Mucosa of rectum (tissue), 2 donors: Measurements from ENCODE around the gene MYOCOS.
"Not testable (repeated sequence)": the region's sequence is repeated elsewhere in the genome, so short reads cannot be mapped to it uniquely, and the experiment has no call there.

Experiments
- H3K27ac ChIP-seq, 2 donors: one replicate each; pipeline ENCODE4 v1.7.0; 2013; ENCODE audit warnings: inconsistent platforms in 2 of 2, low read depth in 2 of 2, low read length in 2 of 2
- H3K27me3 ChIP-seq, 2 donors: one replicate each; pipeline ENCODE4 v1.7.0; 2013; ENCODE audit warnings: low read length in 2 of 2; ENCODE audit not compliant: control insufficient read depth in 2 of 2, insufficient read depth in 2 of 2
- H3K36me3 ChIP-seq, 2 donors: one replicate each; pipeline ENCODE4 v1.7.0; 2013; ENCODE audit warnings: low read length in 2 of 2; ENCODE audit not compliant: control insufficient read depth in 2 of 2, insufficient read depth in 2 of 2
- H3K4me1 ChIP-seq, 2 donors: one replicate each; pipeline ENCODE4 v1.7.0; 2013; ENCODE audit warnings: low read length in 2 of 2, mild to moderate bottlenecking in 1 of 2; ENCODE audit not compliant: control insufficient read depth in 2 of 2, insufficient read depth in 2 of 2
- H3K4me3 ChIP-seq, 2 donors: one replicate each; pipeline ENCODE4 v1.7.0; 2013; ENCODE audit warnings: low read length in 2 of 2
- H3K9ac ChIP-seq, 2 donors: one replicate each; pipeline ENCODE4 v1.7.0; 2013; ENCODE audit warnings: low read length in 2 of 2, low read depth in 1 of 2, mild to moderate bottlenecking in 1 of 2
- H3K9me3 ChIP-seq, 2 donors: one replicate each; pipeline ENCODE4 v1.7.0; 2013; ENCODE audit warnings: low read length in 2 of 2; ENCODE audit not compliant: control insufficient read depth in 2 of 2
- donor health status: healthy.
- donor health status: Normal muscosa, but diverticular disease.

MYOCOS gene

DNA sequence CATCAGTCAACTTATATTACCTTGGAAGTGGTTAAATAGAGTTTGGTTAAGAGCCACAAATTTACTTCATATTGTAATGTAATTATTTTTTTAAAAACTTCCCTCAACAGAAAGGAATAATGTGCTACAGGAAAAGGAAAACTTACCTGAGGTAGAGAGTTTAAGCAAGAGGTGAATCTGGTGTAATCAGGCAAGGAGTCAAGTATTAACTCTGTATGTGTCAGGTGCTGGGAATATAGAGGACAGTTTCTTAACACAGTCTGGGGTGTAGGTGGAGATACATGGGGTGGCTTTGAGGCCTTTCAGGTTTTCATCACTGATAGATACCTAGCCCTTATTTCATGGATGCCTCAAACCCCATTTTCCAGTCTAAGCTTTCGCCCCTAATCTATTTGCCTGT is 25.9 kb upstream of the MYOCOS start:
- Histone ChIP-seq H3K27me3 (no peaks in the 10 kb centered on the region), H3K9ac (no peak overlapping the region), H3K9me3 (no peaks in the 10 kb centered on the region), H3K27ac (no peak overlapping the region), H3K36me3 (peaks cover 14 to 15% of the 10 kb centered on the region in 2 donors), H3K4me3 (no peak overlapping the region), H3K4me1 (no peaks in the 10 kb centered on the region)

DNA sequence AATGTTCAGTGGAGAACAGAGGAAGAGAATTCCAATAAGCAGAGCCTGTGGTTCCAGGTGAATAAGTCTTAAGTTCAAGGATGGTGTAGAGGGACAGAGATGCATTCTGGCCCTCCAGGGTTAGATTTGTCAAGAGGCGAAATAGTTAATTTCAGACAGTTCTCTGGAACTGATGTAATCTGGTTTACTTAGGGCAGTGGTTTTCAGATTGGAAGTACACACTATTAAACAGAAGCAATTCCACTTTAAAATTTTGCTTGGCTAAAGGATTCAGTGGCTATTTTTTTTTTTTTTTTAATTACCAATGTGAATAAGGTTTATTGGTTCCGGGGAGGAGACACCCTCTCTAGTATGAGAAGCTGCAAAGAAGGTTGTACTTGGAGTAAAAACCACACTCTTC is 25.3 kb upstream of the MYOCOS start:
- Histone ChIP-seq H3K4me1 (no peaks in the 10 kb centered on the region), H3K4me3 (no peak overlapping the region), H3K27me3 (no peaks in the 10 kb centered on the region), H3K36me3 (peaks cover 8 to 10% of the 10 kb centered on the region in 2 donors), H3K9ac (no peak overlapping the region), H3K9me3 (no peaks in the 10 kb centered on the region), H3K27ac (no peak overlapping the region)

DNA sequence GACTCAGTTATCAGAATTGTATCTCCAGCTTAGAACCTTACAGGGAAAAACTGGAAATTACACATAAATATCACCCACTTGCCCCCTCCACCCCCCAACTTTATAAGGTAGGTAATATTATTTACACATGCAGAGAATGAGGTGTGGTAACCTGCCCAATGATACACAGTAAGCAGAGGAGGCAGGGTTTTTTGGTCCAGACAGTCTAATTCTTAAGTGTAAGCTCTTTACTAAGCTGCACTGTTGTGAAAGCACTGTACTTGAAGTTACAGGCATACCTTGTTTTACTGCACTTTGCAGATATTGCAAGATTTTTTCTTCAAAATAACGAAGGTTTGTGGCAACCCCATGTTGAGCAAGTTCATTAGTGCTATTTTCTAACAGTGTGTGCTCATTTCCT is 24.8 kb upstream of the MYOCOS start:
- Histone ChIP-seq H3K4me1 (no peaks in the 10 kb centered on the region), H3K27me3 (no peaks in the 10 kb centered on the region), H3K9ac (no peak overlapping the region), H3K27ac (no peak overlapping the region), H3K36me3 (peaks cover 3 to 5% of the 10 kb centered on the region in 2 donors), H3K9me3 (no peaks in the 10 kb centered on the region), H3K4me3 (no peak overlapping the region)

DNA sequence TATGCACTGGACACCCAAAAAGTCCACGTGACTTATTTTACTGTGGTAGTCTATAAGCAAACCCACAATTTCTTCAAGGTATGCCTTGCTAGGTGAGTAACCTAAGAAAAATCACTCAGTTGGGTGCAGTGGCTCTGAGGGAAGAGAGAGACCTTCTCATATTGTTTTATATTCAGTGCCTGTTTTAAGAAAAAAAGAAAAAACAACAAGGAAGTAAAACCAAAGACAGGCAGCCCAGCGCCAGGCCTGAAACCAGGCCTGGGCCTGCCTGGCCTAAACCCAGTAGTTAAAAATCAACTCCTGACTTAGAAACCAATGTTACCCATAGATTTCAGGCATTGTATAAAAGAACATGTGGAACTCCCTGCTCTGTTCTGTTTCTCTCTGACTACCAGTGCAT is 21.7 kb upstream of the MYOCOS start:
- not testable (repeated sequence) for H3K9ac ChIP-seq, H3K9me3 ChIP-seq, H3K4me3 ChIP-seq, H3K27ac ChIP-seq, H3K36me3 ChIP-seq, H3K4me1 ChIP-seq, H3K27me3 ChIP-seq

DNA sequence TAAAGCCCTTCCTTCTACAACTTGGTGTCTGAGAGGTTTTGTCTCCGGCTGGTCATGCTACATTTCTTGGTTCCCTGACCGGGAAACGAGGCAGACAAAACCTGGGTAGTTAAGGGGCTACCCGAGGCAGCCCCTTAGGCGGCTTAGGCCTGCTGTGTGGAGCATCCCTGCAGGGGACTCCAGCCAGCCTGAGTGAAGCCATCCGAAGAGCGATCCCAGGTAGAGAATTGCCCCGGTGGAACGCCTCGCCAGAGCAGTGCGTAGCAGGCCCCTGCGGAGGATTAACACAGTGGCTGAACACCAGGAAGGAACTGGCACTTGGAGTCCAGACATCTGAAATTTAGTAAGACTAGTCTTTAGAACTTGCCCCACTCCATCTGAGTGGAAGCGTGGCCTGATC is 21.2 kb upstream of the MYOCOS start:
- Histone ChIP-seq H3K4me3 (no peak overlapping the region), H3K36me3 (no peaks in the 10 kb centered on the region), H3K4me1 (no peaks in the 10 kb centered on the region), H3K9ac (no peak overlapping the region), H3K9me3 (no peaks in the 10 kb centered on the region), H3K27me3 (no peaks in the 10 kb centered on the region), H3K27ac (no peak overlapping the region)

DNA sequence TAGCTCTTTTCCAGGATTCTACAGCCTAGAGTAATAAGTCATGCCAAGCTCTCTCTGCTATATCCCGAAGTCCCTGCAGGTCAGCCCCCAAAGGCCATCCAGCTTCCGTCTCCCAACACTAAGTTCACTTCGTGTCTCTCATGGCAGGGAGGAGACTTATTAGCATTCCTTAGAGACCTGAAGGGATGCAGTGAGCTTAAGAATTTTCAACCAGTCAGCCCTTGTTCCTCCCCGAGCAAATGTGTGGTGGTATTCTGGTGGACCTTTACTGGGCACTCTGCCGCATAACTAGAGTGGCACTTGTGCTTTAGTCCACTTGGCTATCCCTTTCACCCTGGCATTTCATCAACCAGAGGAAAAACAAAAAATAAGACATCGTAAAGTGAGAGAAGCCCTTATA is 19.0 kb upstream of the MYOCOS start:
- not testable (repeated sequence) for H3K9ac ChIP-seq, H3K27me3 ChIP-seq, H3K4me3 ChIP-seq, H3K27ac ChIP-seq, H3K36me3 ChIP-seq, H3K9me3 ChIP-seq, H3K4me1 ChIP-seq

DNA sequence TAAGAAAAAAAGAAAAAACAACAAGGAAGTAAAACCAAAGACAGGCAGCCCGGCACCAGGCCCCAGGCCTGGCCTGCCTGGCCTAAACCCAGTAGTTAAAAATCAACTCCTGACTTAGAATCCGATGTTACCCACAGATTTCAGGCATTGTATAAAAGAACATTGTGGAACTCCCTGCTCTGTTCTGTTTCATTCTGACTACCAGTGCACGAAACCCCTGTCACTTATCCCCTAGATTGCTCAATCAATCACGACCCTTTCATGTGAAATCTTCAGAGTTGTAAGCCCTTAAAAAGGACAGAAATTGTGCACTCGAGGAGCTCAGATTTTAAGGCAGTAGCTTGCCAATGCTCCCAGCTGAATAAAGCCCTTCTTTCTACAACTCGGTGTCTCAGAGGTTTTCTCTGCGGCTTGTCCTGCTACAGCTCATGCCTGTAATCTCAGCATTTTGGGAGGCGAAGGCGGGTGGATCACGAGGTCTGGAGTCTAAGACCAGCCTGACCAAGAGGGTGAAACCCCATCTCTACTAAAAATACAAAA is 15.6 kb upstream of the MYOCOS start:
- no peaks in the 10 kb centered on the region for H3K27me3 ChIP-seq
- no peaks in the 10 kb centered on the region for H3K4me1 ChIP-seq
- H3K36me3 ChIP-seq, result no peaks in the 10 kb centered on the region
- no peaks in the 10 kb centered on the region for H3K9me3 ChIP-seq
- H3K9ac ChIP-seq, result no peak overlapping the region
- no peak overlapping the region for H3K27ac ChIP-seq
- no peak overlapping the region for H3K4me3 ChIP-seq

DNA sequence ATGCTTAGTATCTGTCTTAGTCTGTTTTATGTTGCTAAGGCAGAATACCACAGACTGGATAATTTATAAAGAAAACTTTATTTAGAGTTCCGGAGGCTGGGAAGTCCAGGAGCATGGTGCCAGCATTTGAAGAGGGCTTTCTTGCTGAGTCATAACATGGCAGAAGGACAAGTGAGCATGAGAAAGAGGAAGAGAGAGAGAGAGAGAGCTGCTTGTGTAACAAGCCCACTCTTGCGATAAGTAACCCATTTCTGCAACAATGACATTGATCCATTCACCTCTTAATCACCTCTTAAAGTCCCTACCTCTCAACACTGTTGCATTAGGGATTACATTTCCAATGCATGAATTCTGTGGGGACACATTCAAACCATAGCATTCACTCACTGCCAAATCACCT is 11.7 kb upstream of the MYOCOS start:
- H3K9me3 ChIP-seq, result no peaks in the 10 kb centered on the region
- no peaks in the 10 kb centered on the region for H3K4me1 ChIP-seq
- H3K4me3 ChIP-seq, result no peak overlapping the region

DNA sequence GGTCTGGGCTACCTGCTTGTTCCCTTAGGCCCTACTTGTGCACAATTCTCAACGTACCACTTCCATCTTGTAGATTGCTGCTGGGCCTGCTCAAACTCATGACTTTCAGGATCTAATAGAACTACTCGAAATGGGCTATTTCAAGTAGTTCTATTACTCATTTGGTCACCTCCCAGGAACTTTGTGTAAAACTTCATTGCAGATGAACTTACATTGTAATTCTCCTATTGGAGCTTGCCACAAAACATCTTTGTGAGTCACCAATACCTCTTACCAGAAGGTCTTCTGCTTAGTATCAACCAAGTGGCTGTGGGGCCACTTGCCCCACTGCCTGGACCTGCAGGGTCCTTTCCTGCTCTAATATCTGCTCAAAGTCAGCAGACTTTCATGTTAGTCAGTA is 10.7 kb upstream of the MYOCOS start:
- Histone ChIP-seq H3K27ac (no peak overlapping the region), H3K4me1 (no peaks in the 10 kb centered on the region), H3K27me3 (no peaks in the 10 kb centered on the region), H3K36me3 (no peaks in the 10 kb centered on the region), H3K9me3 (no peaks in the 10 kb centered on the region), H3K4me3 (no peak overlapping the region), H3K9ac (no peak overlapping the region)

More for the DNA sequence above, 11.7 kb upstream of the MYOCOS start:
- Histone ChIP-seq H3K27ac (no peak overlapping the region), H3K36me3 (no peaks in the 10 kb centered on the region), H3K27me3 (no peaks in the 10 kb centered on the region), H3K9ac (no peak overlapping the region)

DNA sequence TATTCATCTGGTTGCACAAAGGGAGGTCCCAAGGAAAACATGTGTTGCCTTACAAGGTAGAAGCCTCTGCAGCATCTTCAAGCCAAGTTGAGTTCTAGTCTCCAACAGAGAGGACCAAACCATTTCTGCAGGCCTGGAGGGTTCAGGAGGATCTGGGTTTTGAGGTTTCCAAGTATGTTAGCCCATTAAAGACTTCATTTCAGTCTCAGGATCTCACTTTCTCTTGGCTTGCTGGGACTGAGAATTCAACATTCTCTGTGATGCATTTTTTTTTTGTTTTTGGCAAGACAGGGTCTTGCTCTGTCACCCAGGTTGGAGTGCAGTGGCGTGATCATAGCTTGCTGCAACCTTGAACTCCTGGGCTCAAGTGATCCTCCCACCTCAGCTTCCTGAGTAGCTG is 8.8 kb upstream of the MYOCOS start:
- Histone ChIP-seq H3K4me1 (no peaks in the 10 kb centered on the region), H3K36me3 (no peaks in the 10 kb centered on the region), H3K27ac (no peak overlapping the region), H3K9me3 (no peaks in the 10 kb centered on the region), H3K27me3 (no peaks in the 10 kb centered on the region), H3K9ac (no peak overlapping the region), H3K4me3 (no peak overlapping the region)
